ENCODE measurements around the gene ACTR1B.

DNA sequence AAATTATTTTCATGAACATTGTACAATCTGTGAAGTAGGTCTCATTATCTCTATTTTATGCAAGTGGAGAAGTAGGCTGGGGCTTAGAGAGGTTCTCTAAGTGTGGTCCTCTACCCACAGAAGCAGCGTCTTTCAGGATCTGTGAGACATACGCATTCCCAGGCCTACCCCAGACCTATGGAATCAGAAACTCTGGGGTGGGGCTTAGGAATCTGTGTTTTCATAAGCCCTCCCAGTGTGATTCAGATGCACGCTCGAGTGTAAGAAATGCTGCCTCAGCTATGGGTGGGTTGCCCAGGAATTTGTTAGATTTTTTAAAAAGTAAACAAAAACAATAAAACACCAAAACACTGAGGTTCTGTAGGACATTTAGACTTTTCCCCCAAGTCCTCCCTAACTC lies 34.7 kb upstream of the ACTR1B start:
- TF ChIP-seq POLR2AphosphoS5 (IDR thresholded peaks at IDR 0.05; ENCODE audit: low read depth, low read length) (no peak), TAF1 (IDR thresholded peaks at IDR 0.05; ENCODE audit: borderline replicate concordance, insufficient read depth, low read length) (no peak), FOXP2 (optimal IDR thresholded peaks at IDR 0.05; ENCODE audit: borderline replicate concordance, extremely low read depth, extremely low read length, insufficient read depth) (no peak), SIN3A (IDR thresholded peaks at IDR 0.05; ENCODE audit: borderline replicate concordance, insufficient read depth, low read length) (no peak)
- TF ChIP-seq, protein P1, sequence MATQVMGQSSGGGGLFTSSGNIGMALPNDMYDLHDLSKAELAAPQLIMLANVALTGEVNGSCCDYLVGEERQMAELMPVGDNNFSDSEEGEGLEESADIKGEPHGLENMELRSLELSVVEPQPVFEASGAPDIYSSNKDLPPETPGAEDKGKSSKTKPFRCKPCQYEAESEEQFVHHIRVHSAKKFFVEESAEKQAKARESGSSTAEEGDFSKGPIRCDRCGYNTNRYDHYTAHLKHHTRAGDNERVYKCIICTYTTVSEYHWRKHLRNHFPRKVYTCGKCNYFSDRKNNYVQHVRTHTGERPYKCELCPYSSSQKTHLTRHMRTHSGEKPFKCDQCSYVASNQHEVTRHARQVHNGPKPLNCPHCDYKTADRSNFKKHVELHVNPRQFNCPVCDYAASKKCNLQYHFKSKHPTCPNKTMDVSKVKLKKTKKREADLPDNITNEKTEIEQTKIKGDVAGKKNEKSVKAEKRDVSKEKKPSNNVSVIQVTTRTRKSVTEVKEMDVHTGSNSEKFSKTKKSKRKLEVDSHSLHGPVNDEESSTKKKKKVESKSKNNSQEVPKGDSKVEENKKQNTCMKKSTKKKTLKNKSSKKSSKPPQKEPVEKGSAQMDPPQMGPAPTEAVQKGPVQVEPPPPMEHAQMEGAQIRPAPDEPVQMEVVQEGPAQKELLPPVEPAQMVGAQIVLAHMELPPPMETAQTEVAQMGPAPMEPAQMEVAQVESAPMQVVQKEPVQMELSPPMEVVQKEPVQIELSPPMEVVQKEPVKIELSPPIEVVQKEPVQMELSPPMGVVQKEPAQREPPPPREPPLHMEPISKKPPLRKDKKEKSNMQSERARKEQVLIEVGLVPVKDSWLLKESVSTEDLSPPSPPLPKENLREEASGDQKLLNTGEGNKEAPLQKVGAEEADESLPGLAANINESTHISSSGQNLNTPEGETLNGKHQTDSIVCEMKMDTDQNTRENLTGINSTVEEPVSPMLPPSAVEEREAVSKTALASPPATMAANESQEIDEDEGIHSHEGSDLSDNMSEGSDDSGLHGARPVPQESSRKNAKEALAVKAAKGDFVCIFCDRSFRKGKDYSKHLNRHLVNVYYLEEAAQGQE (IDR thresholded peaks at IDR 0.05; ENCODE audit: insufficient read depth in 1 of 2, low read depth in 2 of 2, low read length in 2 of 2): no peak

Measured in PFSK-1 (cell line).